ENCODE measurements around the gene NDE1. TPM values are rescaled to one million over a fixed set of nuclear protein-coding genes. Genes with fewer than 3 reads are reported as not detected.

NDE1 gene
- total and polyA plus RNA-seq, 2 of the 8 experiments (the other 6 are each of a cell fraction or from before 2014, with no cell fraction given), result 13.3 to 41.3 TPM

- no peak overlapping the region for H3K18ac ChIP-seq (ENCODE audit: extremely low read depth, low read length)
- no peak overlapping the region for H2AK5ac ChIP-seq (ENCODE audit: low read depth, low read length)
- H4K91ac ChIP-seq (replicated peaks; ENCODE audit: insufficient read length, low read length), result no peak overlapping the region
- H3K23ac ChIP-seq (ENCODE audit: insufficient read length), result no peak overlapping the region
- peaks cover 4 to 46% (median 39%) of the 10 kb centered on the region in 4 experiments; a peak in 7 of 8 replicates for H3K36me3 ChIP-seq (ENCODE audit: control insufficient read depth in 2 of 4, insufficient read depth in 4 of 4, low read length in 3 of 4)
- H3K9me3 ChIP-seq (ENCODE audit: insufficient read depth in 2 of 2, low read depth in 1 of 2, low read length in 1 of 2), result no peaks in the 10 kb centered on the region
- FAIRE-seq (no peak), DNase-seq (ENCODE audit: low read depth in 1 of 2, low spot score in 2 of 2) (no peak)
- H3K4me1 ChIP-seq (replicated peaks in 1 of 4; ENCODE audit: control insufficient read depth in 3 of 4, insufficient read depth in 4 of 4, low read length in 3 of 4), result no peaks in the 10 kb centered on the region
- no peak overlapping the region for H3K9ac ChIP-seq (replicated peaks in 1 of 4; ENCODE audit: extremely low read depth in 1 of 4, low read depth in 3 of 4, low read length in 3 of 4)
- WGBS, 2 experiments (ENCODE audit: extremely low coverage in 1 of 2, insufficient coverage in 1 of 2, insufficient read length in 1 of 2, insufficient replicate concordance in 2 of 2, low coverage in 1 of 2, low lambda C conversion rate in 2 of 2, missing lambda C conversion rate in 1 of 2), result 82% methylated on average over 4 of the region's 4 CpGs; no CpG with 5 or more reads in 1 of the 2 experiments
- H3K4ac ChIP-seq (replicated peaks; ENCODE audit: insufficient read length, low read depth, low read length), result no peak overlapping the region
- no peak overlapping the region for H2BK20ac ChIP-seq (ENCODE audit: low read length)
- H3K56ac ChIP-seq (replicated peaks; ENCODE audit: insufficient read length, low read depth, low read length), result no peak overlapping the region
- H3K14ac ChIP-seq (ENCODE audit: insufficient read length), result no peak overlapping the region
- H3K79me2 ChIP-seq (ENCODE audit: control insufficient read depth in 1 of 2, insufficient read depth in 2 of 2, low read length in 2 of 2), result no peaks in the 10 kb centered on the region
- H3K23me2 ChIP-seq (ENCODE audit: low read depth, low read length), result no peaks in the 10 kb centered on the region
- no peak overlapping the region for H2BK15ac ChIP-seq (ENCODE audit: low read length)
- no peaks in the 10 kb centered on the region for H3K79me1 ChIP-seq (ENCODE audit: low read depth, low read length)
- POLR2A ChIA-PET (ENCODE audit: partially characterized antibody), result no interaction called here
- no peak overlapping the region for H4K8ac ChIP-seq (ENCODE audit: extremely low read depth, insufficient read depth, low read length)
- no peak overlapping the region for H3K4me3 ChIP-seq (ENCODE audit: extremely low read depth in 1 of 4, insufficient read depth in 2 of 4, low read depth in 3 of 4, low read length in 4 of 4)
- no peaks in the 10 kb centered on the region for H3K27me3 ChIP-seq (replicated peaks in 1 of 4; ENCODE audit: control insufficient read depth in 3 of 4, extremely low read depth in 1 of 4, insufficient read depth in 3 of 4, low read length in 3 of 4)
- H3K4me2 ChIP-seq (ENCODE audit: insufficient read depth in 1 of 2, low read depth in 2 of 2, low read length in 2 of 2), result no peak overlapping the region
- H4K20me1 ChIP-seq (replicated peaks in 1 of 2; ENCODE audit: control insufficient read depth in 1 of 2, insufficient read depth in 2 of 2, low read length in 2 of 2), result peaks cover 2 to 3% of the 10 kb centered on the region in 2 experiments
- no peak overlapping the region for H2BK5ac ChIP-seq (ENCODE audit: low read depth, low read length)
- H4K5ac ChIP-seq (ENCODE audit: insufficient read length, low read depth, low read length), result no peak overlapping the region
- CTCF ChIA-PET (ENCODE audit: partially characterized antibody), result no interaction called here
- TF ChIP-seq RBBP5 (IDR thresholded peaks at IDR 0.05; ENCODE audit: borderline replicate concordance, low read depth, low read length), result no peak
- H2BK12ac ChIP-seq (ENCODE audit: low read depth, low read length), result no peak overlapping the region
- no peak overlapping the region for H3K27ac ChIP-seq (ENCODE audit: low read depth, low read length)
- no peak overlapping the region for H2BK120ac ChIP-seq (replicated peaks; ENCODE audit: low read depth, low read length)
- H2AFZ ChIP-seq (ENCODE audit: low read length), result no peak overlapping the region
Measured at GRCh38 chr16:15618392-15618791, 31.7 kb upstream of the NDE1 start.

All from H1 (cell line).